ENCODE data around the gene VPS51.

VPS51 gene

GRCh38 chr11:65059959-65060824, 35.8 kb upstream of the VPS51 start:
- H3K27ac ChIP-seq (ENCODE audit: low read length) = no peak overlapping the region

GRCh38 chr11:65060913-65061408, 35.1 kb upstream of the VPS51 start:
- H3K9me3 ChIP-seq (ENCODE audit: insufficient read depth, low read depth, low read length) = no peaks in the 10 kb centered on the region
- no peak overlapping the region for H3K9ac ChIP-seq (ENCODE audit: low read depth, low read length)
- H3K27ac ChIP-seq (ENCODE audit: low read length) = no peak overlapping the region

More at GRCh38 chr11:65059959-65060824, 35.8 kb upstream of the VPS51 start:
- H3K36me3 ChIP-seq (ENCODE audit: insufficient read depth, low read depth, low read length) = no peaks in the 10 kb centered on the region
- H3K9ac ChIP-seq (ENCODE audit: low read depth, low read length) = no peak overlapping the region
- H3K9me3 ChIP-seq (ENCODE audit: insufficient read depth, low read depth, low read length) = no peaks in the 10 kb centered on the region
- H3K4me3 ChIP-seq (ENCODE audit: low read length) = no peak overlapping the region
- no peaks in the 10 kb centered on the region for H3K4me1 ChIP-seq (ENCODE audit: insufficient read depth, low read length)
- no peaks in the 10 kb centered on the region for H3K27me3 ChIP-seq (ENCODE audit: insufficient read depth, low read length)

GRCh38 chr11:65063532-65063931, 32.5 kb upstream of the VPS51 start:
- Histone ChIP-seq H3K27me3 (ENCODE audit: insufficient read depth, low read length) (no peaks in the 10 kb centered on the region), H3K9me3 (ENCODE audit: insufficient read depth, low read depth, low read length) (no peaks in the 10 kb centered on the region), H3K36me3 (ENCODE audit: insufficient read depth, low read depth, low read length) (no peaks in the 10 kb centered on the region), H3K27ac (ENCODE audit: low read length) (no peak overlapping the region), H3K4me3 (ENCODE audit: low read length) (no peak overlapping the region), H3K9ac (ENCODE audit: low read depth, low read length) (no peak overlapping the region), H3K4me1 (ENCODE audit: insufficient read depth, low read length) (peaks cover 4% of the 10 kb centered on the region; the same call in 1 of the 2 replicates)

More at GRCh38 chr11:65060913-65061408, 35.1 kb upstream of the VPS51 start:
- no peak overlapping the region for H3K4me3 ChIP-seq (ENCODE audit: low read length)
- H3K27me3 ChIP-seq (ENCODE audit: insufficient read depth, low read length) = no peaks in the 10 kb centered on the region
- peaks cover 1% of the 10 kb centered on the region; the same call in 1 of the 2 replicates for H3K4me1 ChIP-seq (ENCODE audit: insufficient read depth, low read length)
- H3K36me3 ChIP-seq (ENCODE audit: insufficient read depth, low read depth, low read length) = no peaks in the 10 kb centered on the region

- H3K27me3 ChIP-seq (ENCODE audit: insufficient read depth, low read length) = no peaks in the 10 kb centered on the region
- no peak overlapping the region for H3K9ac ChIP-seq (ENCODE audit: low read depth, low read length)
- H3K4me3 ChIP-seq (ENCODE audit: low read length) = no peak overlapping the region
- H3K27ac ChIP-seq (ENCODE audit: low read length) = no peak overlapping the region
- H3K36me3 ChIP-seq (ENCODE audit: insufficient read depth, low read depth, low read length) = no peaks in the 10 kb centered on the region
- peaks cover 4% of the 10 kb centered on the region; the same call in 1 of the 2 replicates for H3K4me1 ChIP-seq (ENCODE audit: insufficient read depth, low read length)
- no peaks in the 10 kb centered on the region for H3K9me3 ChIP-seq (ENCODE audit: insufficient read depth, low read depth, low read length)
Observed at GRCh38 chr11:65064847-65065240, 31.2 kb upstream of the VPS51 start.

- H3K9ac ChIP-seq (ENCODE audit: low read depth, low read length) = peak overlapping the region; percentile 60; the same call in 1 of the 2 replicates
- no peaks in the 10 kb centered on the region for H3K27me3 ChIP-seq (ENCODE audit: insufficient read depth, low read length)
- peak overlapping the region; percentile 48 for H3K27ac ChIP-seq (ENCODE audit: low read length)
- H3K4me1 ChIP-seq (ENCODE audit: insufficient read depth, low read length) = peaks cover 4% of the 10 kb centered on the region; the same call in 1 of the 2 replicates
- no peaks in the 10 kb centered on the region for H3K9me3 ChIP-seq (ENCODE audit: insufficient read depth, low read depth, low read length)
- H3K4me3 ChIP-seq (ENCODE audit: low read length) = no peak overlapping the region
- no peaks in the 10 kb centered on the region for H3K36me3 ChIP-seq (ENCODE audit: insufficient read depth, low read depth, low read length)
Observed at GRCh38 chr11:65065851-65066250, 30.2 kb upstream of the VPS51 start.

- peak overlapping the region; percentile 34; the same call in 1 of the 2 replicates for H3K4me3 ChIP-seq (ENCODE audit: low read length)
Observed at GRCh38 chr11:65066315-65066714, 29.7 kb upstream of the VPS51 start.

GRCh38 chr11:65066805-65067291, 29.2 kb upstream of the VPS51 start:
- no peaks in the 10 kb centered on the region for H3K36me3 ChIP-seq (ENCODE audit: insufficient read depth, low read depth, low read length)
- no peaks in the 10 kb centered on the region for H3K9me3 ChIP-seq (ENCODE audit: insufficient read depth, low read depth, low read length)
- H3K27ac ChIP-seq (ENCODE audit: low read length) = peak overlapping the region; percentile 41
- H3K27me3 ChIP-seq (ENCODE audit: insufficient read depth, low read length) = no peaks in the 10 kb centered on the region
- H3K4me3 ChIP-seq (ENCODE audit: low read length) = peak overlapping the region; percentile 34; the same call in 1 of the 2 replicates
- H3K4me1 ChIP-seq (ENCODE audit: insufficient read depth, low read length) = peaks cover 4% of the 10 kb centered on the region; the same call in 1 of the 2 replicates
- H3K9ac ChIP-seq (ENCODE audit: low read depth, low read length) = peak overlapping the region; percentile 60; the same call in 1 of the 2 replicates

More at GRCh38 chr11:65066315-65066714, 29.7 kb upstream of the VPS51 start:
- Histone ChIP-seq H3K27me3 (ENCODE audit: insufficient read depth, low read length) (no peaks in the 10 kb centered on the region), H3K36me3 (ENCODE audit: insufficient read depth, low read depth, low read length) (no peaks in the 10 kb centered on the region), H3K27ac (ENCODE audit: low read length) (peak overlapping the region; percentile 48), H3K4me1 (ENCODE audit: insufficient read depth, low read length) (peaks cover 4% of the 10 kb centered on the region; the same call in 1 of the 2 replicates), H3K9me3 (ENCODE audit: insufficient read depth, low read depth, low read length) (no peaks in the 10 kb centered on the region), H3K9ac (ENCODE audit: low read depth, low read length) (peak overlapping the region; percentile 60; the same call in 1 of the 2 replicates)

- Histone ChIP-seq H3K9me3 (ENCODE audit: insufficient read depth, low read depth, low read length) (no peaks in the 10 kb centered on the region), H3K36me3 (ENCODE audit: insufficient read depth, low read depth, low read length) (no peaks in the 10 kb centered on the region), H3K4me3 (ENCODE audit: low read length) (no peak overlapping the region), H3K9ac (ENCODE audit: low read depth, low read length) (peak overlapping the region; percentile 6; the same call in 1 of the 2 replicates), H3K27ac (ENCODE audit: low read length) (no peak overlapping the region), H3K4me1 (ENCODE audit: insufficient read depth, low read length) (peaks cover 4% of the 10 kb centered on the region; the same call in 1 of the 2 replicates), H3K27me3 (ENCODE audit: insufficient read depth, low read length) (no peaks in the 10 kb centered on the region)
Observed at GRCh38 chr11:65067446-65067845, 28.6 kb upstream of the VPS51 start.

- Histone ChIP-seq H3K9ac (ENCODE audit: low read depth, low read length) (no peak overlapping the region), H3K4me3 (ENCODE audit: low read length) (no peak overlapping the region), H3K36me3 (ENCODE audit: insufficient read depth, low read depth, low read length) (no peaks in the 10 kb centered on the region), H3K9me3 (ENCODE audit: insufficient read depth, low read depth, low read length) (no peaks in the 10 kb centered on the region), H3K4me1 (ENCODE audit: insufficient read depth, low read length) (peaks cover 4% of the 10 kb centered on the region; the same call in 1 of the 2 replicates), H3K27ac (ENCODE audit: low read length) (no peak overlapping the region), H3K27me3 (ENCODE audit: insufficient read depth, low read length) (no peaks in the 10 kb centered on the region)
Observed at GRCh38 chr11:65069217-65069616, 26.8 kb upstream of the VPS51 start.

GRCh38 chr11:65071907-65072630, 23.9 kb upstream of the VPS51 start:
- H3K27me3 ChIP-seq (ENCODE audit: insufficient read depth, low read length) = no peaks in the 10 kb centered on the region
- no peaks in the 10 kb centered on the region for H3K9me3 ChIP-seq (ENCODE audit: insufficient read depth, low read depth, low read length)
- H3K4me3 ChIP-seq (ENCODE audit: low read length) = no peak overlapping the region
- H3K9ac ChIP-seq (ENCODE audit: low read depth, low read length) = no peak overlapping the region
- H3K4me1 ChIP-seq (ENCODE audit: insufficient read depth, low read length) = no peaks in the 10 kb centered on the region; the same call in 1 of the 2 replicates
- peaks cover 16% of the 10 kb centered on the region for H3K36me3 ChIP-seq (ENCODE audit: insufficient read depth, low read depth, low read length)
- no peak overlapping the region for H3K27ac ChIP-seq (ENCODE audit: low read length)

- no peak overlapping the region for H3K27ac ChIP-seq (ENCODE audit: low read length)
- H3K36me3 ChIP-seq (ENCODE audit: insufficient read depth, low read depth, low read length) = peaks cover 21% of the 10 kb centered on the region
- H3K9me3 ChIP-seq (ENCODE audit: insufficient read depth, low read depth, low read length) = no peaks in the 10 kb centered on the region
- no peaks in the 10 kb centered on the region; the same call in 1 of the 2 replicates for H3K4me1 ChIP-seq (ENCODE audit: insufficient read depth, low read length)
- no peaks in the 10 kb centered on the region for H3K27me3 ChIP-seq (ENCODE audit: insufficient read depth, low read length)
- H3K4me3 ChIP-seq (ENCODE audit: low read length) = no peak overlapping the region
- H3K9ac ChIP-seq (ENCODE audit: low read depth, low read length) = no peak overlapping the region
Observed at GRCh38 chr11:65072631-65072966, 23.4 kb upstream of the VPS51 start.

Data from iPS-20b (cell line).